Psoas muscle (tissue), 8 donors: ENCODE results near the gene TFAP2D. TPM values are rescaled to one million over a fixed set of nuclear protein-coding genes. Genes with fewer than 3 reads are reported as not detected.

ENCODE experiments used
- ATAC-seq, 4 donors: fragments of 200-7000 bp; cut with Tn5 transposase; one replicate each; pipeline ENCODE4 v1.9.1; 2020; ENCODE audit warnings: moderate library complexity in 3 of 4, mild to moderate bottlenecking in 2 of 4
- DNase-seq, 2 donors: peaks; one replicate each; pipeline ENCODE4 v3.0.0-alpha.2; 2020
- H3K27ac ChIP-seq: fragments of 200-600 bp; one replicate; pipeline ENCODE4 v1.8.0; 2022
- H3K27me3 ChIP-seq, 3 donors: fragments of 200-600 bp in 1 of 3; one replicate each; pipeline versions ENCODE4 v1.6.1 to v1.8.0; 2013 to 2022; ENCODE audit warnings: low read length in 2 of 3, mild to moderate bottlenecking in 2 of 3, moderate library complexity in 1 of 3; ENCODE audit not compliant: insufficient read depth in 3 of 3
- H3K36me3 ChIP-seq, 2 donors: fragments of 200-600 bp in 1 of 2; one replicate each; pipeline versions ENCODE4 v1.6.1 to v1.8.0; 2013 to 2022; ENCODE audit warnings: low read depth in 1 of 2, mild to moderate bottlenecking in 1 of 2, moderate library complexity in 1 of 2; ENCODE audit not compliant: insufficient read depth in 1 of 2
- H3K4me1 ChIP-seq: fragments of 200-600 bp; one replicate; pipeline ENCODE4 v1.8.0; 2022
- H3K4me3 ChIP-seq: fragments of 200-600 bp; one replicate; pipeline ENCODE4 v1.8.0; 2022; ENCODE audit warnings: mild to moderate bottlenecking
- H3K9me3 ChIP-seq: fragments of 200-600 bp; one replicate; pipeline ENCODE4 v1.8.0; 2022
- WGBS, 3 donors: extraction: QIAGEN DNeasy Blood & Tissue Kit; methylation state at CpG; one replicate each; pipeline versions ENCODE4 v1.1.6 to v1.1.7; 2013; 5-methylcytosine and 5-hydroxymethylcytosine counted together
- intact Hi-C, 2 donors: fragments of 100-400 bp; cut with DNase I; formaldehyde crosslinking; loops; one replicate each; pipeline versions ENCODE4 v1.11.0 to v1.14.2; 2022
- polyA plus RNA-seq, 3 donors: library from polyadenylated mRNA; stranded (reverse); fragments of 200-250 nt; gene quantifications; one replicate each; pipeline ENCODE4 v1.2.3, GENCODE V29; 2013
- total RNA-seq, 4 donors: library from RNA; stranded (reverse); fragmentation: NEBNext Ultra II Directional in 2 of 4; extraction: Animal tissue kit (Norgen Biotek cat#: 25700) in 2 of 4; gene quantifications; one replicate each; pipeline versions ENCODE4 v1.2.1 to v1.2.4, GENCODE V29; 2021 to 2023
- TF ChIP-seq, protein P1 (sequence below): fragments of 200-600 bp; IDR thresholded peaks from one replicate; pipeline ENCODE4 v1.8.0; 2022; ENCODE audit warnings: antibody characterized with exemption
- donor health status: healthy with polysubstance abuse.
- donor health status: DM: no; HTN: no; CAD: no; lungs with moderate emphysema.
- donor health status: Bipolar disorder and iron deficiency.
- donor health status: healthy.
- donor health status: DM: yes; HTN: yes; CAD: no.
- donor health status: DM: no; HTN: no; CAD: no.
- donor health status: DM: no; HTN: no; CAD: no.
- donor health status: DM: yes; HTN: yes; CAD: no.

Gene TFAP2D
- total and polyA plus RNA-seq, 7 donors: not detected

DNA sequence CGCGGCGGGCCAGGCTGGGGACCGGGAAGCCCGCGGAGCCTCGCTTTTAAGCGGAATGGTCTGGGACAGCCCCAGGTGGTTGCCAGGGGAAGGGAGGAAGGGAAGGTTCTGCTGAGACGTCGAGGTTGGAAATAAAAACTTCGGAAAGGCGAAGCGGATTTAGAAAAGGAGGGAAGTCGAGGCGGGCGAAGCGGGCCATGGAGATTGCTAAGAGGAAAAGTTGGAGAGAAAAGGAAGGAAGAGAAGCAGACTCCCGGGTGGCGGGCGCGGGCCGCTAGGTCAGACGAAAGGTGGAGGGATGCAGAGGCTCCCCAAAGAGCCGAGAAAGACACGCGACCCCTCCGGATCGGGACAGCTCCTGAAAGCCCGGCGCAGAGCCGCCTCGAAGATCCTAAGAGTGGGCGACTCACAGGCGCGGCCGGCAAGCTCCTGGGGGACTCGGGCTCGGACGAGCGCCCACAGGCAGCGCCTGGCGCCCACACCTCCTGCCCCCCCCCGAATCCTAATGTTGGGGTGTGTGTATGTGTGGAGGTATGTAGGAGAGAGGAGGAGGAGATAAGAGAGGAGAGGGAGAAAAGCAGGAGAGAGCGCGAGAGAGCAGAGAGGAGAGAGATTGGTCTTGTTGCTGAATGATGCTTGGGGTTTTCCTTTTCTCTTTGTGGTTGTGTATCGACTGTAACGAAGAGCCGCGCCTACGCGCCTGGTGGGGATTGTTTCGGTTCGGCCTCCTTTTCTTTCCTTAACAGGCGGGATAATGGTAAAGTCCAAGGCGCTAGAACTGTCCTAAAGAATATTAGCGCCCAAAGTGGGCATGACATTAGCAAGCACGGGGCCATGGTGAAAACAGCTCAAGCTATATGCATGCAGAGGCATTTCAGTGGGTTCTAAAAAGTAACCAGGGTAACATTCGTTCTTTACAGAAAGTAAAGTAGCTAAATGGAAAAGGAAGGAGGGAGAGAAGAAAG lies 106.9 kb downstream of the TFAP2D start:
- ATAC-seq (no peak), DNase-seq (no peak)
- no peaks in the 10 kb centered on the region for H3K36me3 ChIP-seq
- H3K4me1 ChIP-seq: peaks cover 4% of the 10 kb centered on the region
- H3K9me3 ChIP-seq: no peaks in the 10 kb centered on the region
- peaks cover 8 to 100% (median 28%) of the 10 kb centered on the region in 3 donors for H3K27me3 ChIP-seq
- WGBS, 3 donors: 2 to 3% (median 2%) methylated on average over 57 to 58 of the region's 58 CpGs
- H3K27ac ChIP-seq: no peak overlapping the region
- TF ChIP-seq, protein P1, sequence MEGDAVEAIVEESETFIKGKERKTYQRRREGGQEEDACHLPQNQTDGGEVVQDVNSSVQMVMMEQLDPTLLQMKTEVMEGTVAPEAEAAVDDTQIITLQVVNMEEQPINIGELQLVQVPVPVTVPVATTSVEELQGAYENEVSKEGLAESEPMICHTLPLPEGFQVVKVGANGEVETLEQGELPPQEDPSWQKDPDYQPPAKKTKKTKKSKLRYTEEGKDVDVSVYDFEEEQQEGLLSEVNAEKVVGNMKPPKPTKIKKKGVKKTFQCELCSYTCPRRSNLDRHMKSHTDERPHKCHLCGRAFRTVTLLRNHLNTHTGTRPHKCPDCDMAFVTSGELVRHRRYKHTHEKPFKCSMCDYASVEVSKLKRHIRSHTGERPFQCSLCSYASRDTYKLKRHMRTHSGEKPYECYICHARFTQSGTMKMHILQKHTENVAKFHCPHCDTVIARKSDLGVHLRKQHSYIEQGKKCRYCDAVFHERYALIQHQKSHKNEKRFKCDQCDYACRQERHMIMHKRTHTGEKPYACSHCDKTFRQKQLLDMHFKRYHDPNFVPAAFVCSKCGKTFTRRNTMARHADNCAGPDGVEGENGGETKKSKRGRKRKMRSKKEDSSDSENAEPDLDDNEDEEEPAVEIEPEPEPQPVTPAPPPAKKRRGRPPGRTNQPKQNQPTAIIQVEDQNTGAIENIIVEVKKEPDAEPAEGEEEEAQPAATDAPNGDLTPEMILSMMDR: no peak
- intact Hi-C loops: loop anchor here (5.0 to 10.0 kb wide), 5 partner anchors 535 to 1205 kb away; no protein-coding TSS in a partner anchor
- peak overlapping the region; percentile 30 for H3K4me3 ChIP-seq

DNA sequence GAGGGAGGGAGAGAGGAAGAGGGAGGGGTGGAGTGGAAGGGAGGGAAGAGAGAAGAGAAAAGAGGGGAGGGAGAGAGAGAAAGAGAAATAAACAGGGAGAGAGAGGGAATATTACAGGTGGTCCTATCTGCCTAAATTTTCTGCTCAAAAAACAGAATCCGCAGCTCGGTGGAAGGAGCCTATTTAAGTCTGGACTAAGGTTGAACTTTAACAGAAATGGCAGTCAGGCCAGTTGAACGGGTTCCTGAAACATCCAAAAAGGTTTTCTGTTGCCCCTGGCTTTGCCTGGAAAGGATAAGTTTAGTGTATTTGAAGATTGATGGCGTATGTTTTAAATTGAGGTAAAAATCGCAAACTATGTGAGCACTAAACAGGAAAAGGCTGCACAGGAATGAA lies 107.5 kb downstream of the TFAP2D start:
- H3K27me3 ChIP-seq: peaks cover 2 to 100% (median 30%) of the 10 kb centered on the region in 3 donors
- no peaks in the 10 kb centered on the region for H3K9me3 ChIP-seq
- intact Hi-C loops: loop anchor here in 1 of 2 donors (10.0 kb wide), 1 partner anchor 1204 kb away; no protein-coding TSS in a partner anchor
- no peaks in the 10 kb centered on the region for H3K36me3 ChIP-seq
- TF ChIP-seq, protein P1: no peak
- peaks cover 4% of the 10 kb centered on the region for H3K4me1 ChIP-seq
- H3K4me3 ChIP-seq: no peak overlapping the region
- WGBS, 3 donors: 13 to 23% (median 21%) methylated on average over 5 of the region's 5 CpGs
- H3K27ac ChIP-seq: no peak overlapping the region
- ATAC-seq: no peak
- no peak for DNase-seq

DNA sequence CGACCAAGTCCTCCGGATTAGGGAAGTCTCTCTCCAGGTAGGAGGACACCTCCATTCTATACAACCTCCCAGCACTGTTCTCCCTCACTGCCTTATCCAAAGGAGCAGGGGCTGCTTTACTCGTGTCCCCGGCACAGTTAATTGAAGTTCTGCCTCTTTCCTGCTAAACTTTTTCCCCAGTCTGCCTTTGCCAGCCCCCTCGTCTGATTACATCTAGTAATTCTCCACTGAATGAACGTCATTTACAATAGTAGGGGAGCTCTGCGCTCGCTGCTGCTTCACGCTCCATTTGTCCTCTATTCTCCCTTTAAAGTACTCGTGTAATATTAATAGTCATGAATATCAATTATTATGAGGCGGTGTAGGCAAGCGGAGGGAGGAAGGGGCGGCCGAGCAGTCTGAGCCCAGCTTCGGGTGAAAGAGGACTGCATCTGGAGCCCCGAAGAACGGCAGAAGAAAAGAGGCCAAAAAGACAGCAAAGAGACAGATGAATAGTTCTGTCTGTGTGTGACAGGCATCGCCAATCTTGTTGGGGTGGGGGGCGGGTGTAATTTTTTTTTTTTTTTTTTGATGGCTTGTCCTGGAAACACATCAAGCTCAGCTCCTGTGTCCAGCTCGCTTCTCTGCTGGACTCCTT lies 108.2 kb downstream of the TFAP2D start:
- WGBS, 3 donors: 6% methylated on average over 20 of the region's 20 CpGs
- no peaks in the 10 kb centered on the region for H3K36me3 ChIP-seq
- ATAC-seq: no peak
- intact Hi-C loops: loop anchor here in 1 of 2 donors (10.0 kb wide), 1 partner anchor 1203 kb away; no protein-coding TSS in a partner anchor
- peaks cover 4% of the 10 kb centered on the region for H3K4me1 ChIP-seq
- H3K27me3 ChIP-seq: peaks cover 2 to 100% (median 36%) of the 10 kb centered on the region in 3 donors
- no peak for DNase-seq
- no peaks in the 10 kb centered on the region for H3K9me3 ChIP-seq
- TF ChIP-seq, protein P1: no peak
- H3K4me3 ChIP-seq: no peak overlapping the region
- no peak overlapping the region for H3K27ac ChIP-seq

DNA sequence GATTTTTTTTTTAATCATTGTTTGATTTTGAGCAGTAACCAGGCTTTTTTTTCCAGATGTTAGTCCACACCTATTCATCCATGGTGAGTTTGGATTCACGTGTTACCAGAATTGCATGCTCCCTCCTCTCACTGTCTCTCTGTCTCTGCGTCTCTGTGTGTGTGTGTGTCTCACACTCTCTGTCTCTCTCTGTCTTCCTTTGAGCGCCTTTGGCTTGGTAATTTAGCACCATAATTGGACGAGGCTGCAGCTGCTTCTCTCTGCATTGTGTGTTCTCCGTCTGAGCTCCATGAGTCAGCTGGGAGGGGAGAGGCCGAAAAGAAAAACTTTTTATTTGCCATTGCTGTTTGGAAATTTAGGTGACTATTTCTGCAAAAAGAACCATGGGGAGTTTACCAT lies 108.8 kb downstream of the TFAP2D start:
- DNase-seq: no peak
- H3K27me3 ChIP-seq: peaks cover 2 to 100% (median 41%) of the 10 kb centered on the region in 3 donors
- ATAC-seq: no peak
- H3K4me3 ChIP-seq: no peak overlapping the region
- H3K9me3 ChIP-seq: no peaks in the 10 kb centered on the region
- intact Hi-C loops: loop anchor here in 1 of 2 donors (10.0 kb wide), 1 partner anchor 1203 kb away; no protein-coding TSS in a partner anchor
- H3K36me3 ChIP-seq: no peaks in the 10 kb centered on the region
- peaks cover 4% of the 10 kb centered on the region for H3K4me1 ChIP-seq
- TF ChIP-seq, protein P1: no peak
- 2 to 5% (median 3%) methylated on average over 6 of the region's 6 CpGs for WGBS, 3 donors
- no peak overlapping the region for H3K27ac ChIP-seq

Other genes starting within 250 kb of the TFAP2D start
- gene TFAP2B, start 105.3 kb downstream of the TFAP2D start, total RNA-seq: not detected
- not detected for gene TFAP2B, start 105.3 kb downstream of the TFAP2D start, polyA plus RNA-seq